Esophagus muscularis mucosa (tissue), 3 donors: ENCODE results near the gene ZNF469.

ENCODE experiments used
- CTCF ChIP-seq, 3 experiments: fragments of 200-600 bp in 2 of 3; fragments of 450-650 bp in 1 of 3; sonication (generic) in 2 of 3; IDR thresholded peaks; one replicate each; pipeline ENCODE4 v1.5.1; 2017 to 2019; ENCODE audit warnings: antibody characterized with exemption in 3 of 3, mild to moderate bottlenecking in 2 of 3, moderate library complexity in 1 of 3
- EP300 ChIP-seq: sonication (generic); formaldehyde crosslinking; IDR thresholded peaks from one replicate; pipeline ENCODE4 v1.6.1; 2017; ENCODE audit warnings: antibody characterized with exemption

DNA sequence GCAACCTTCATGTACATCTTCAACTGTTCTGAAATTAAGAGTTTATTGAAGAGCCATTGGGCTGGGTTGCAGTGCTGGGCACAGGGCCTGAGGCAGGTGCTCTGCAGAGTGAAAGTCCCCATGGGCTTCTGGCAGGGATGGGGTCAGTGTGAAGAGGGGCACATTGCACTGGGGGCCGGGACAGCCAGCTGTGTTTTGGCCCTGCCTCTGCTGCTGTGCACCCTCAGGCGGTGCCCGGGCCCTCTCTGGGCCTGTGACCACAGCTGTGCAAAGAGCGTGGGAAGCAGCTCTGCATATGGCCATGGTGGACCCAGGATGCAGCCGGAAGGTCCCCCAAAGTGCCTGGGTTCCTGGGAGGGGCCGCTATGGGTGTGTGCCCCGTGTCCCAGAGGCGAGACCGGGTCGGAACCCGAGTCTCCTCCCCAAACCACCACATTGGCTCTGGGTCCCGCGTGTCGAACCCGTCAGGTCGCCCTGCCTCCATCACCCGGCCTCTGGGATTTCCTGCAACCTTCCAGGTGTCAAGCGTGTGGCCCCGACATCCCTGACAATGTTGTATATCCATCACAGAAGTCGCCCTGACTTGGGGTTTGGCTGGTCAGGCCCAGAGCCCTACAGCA, 38.2 kb upstream of the ZNF469 start:
- TF ChIP-seq CTCF (IDR thresholded peaks at IDR 0.05) (no peak), EP300 (no peak)
